AG09319 (cell line): Measurements from ENCODE around the gene TMEM87B.

Source experiments
- DNase-seq: peaks from one replicate; pipeline ENCODE4 v3.0.0-alpha.2; 2010; ENCODE audit warnings: low read depth; ENCODE audit errors: extremely low read depth
- TF ChIP-seq, protein P1 (sequence below): IDR thresholded peaks from 2 replicates; pipeline ENCODE4 v1.5.1; 2011; ENCODE audit warnings: low read depth, mild to moderate bottlenecking, inconsistent platforms, low read length, moderate library complexity

TMEM87B gene

DNA sequence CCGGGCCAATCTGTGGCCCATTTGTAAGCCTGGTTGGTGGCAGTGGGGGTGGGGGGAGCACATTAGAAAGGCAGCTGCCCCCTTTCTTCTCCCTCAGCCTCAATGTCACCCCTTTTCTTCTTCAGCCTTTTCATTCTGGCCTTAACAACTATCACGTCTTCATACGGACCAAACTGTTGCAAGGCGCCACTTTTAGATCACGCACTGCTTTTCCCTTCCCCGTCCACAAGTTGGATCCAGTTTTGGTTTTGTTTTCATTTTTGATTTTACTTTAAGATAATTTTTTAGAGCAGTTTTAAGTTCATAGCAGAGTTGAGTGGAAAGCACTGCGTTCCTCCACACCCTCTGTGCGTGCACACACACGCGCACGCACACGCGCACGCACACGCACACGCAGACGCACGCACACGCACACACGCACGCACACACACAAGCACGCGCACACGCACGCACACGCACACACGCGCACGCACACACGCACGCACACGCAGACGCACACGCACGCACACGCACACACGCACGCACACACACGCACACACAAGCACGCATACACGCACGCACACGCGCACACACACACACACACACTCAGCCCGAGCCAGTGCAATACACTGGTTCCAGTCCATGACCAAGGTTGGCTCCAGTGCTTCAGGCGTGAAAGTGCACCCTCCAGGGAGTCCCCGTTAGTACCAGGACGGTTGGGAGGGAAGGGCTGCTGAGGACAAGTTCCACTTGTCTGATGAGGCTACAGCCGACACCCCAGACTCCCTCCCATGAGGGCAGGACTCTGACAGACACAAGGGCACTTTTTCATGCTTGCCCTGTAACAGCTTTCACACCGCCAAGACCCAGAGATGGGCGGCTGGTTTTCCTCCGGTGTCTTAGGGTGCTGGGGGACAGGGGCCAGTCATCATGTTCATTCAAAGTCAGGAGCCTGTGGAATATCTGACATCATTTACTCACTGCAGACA, 105.5 kb downstream of the TMEM87B start:
- DNase-seq = no peak
- TF ChIP-seq, protein P1, sequence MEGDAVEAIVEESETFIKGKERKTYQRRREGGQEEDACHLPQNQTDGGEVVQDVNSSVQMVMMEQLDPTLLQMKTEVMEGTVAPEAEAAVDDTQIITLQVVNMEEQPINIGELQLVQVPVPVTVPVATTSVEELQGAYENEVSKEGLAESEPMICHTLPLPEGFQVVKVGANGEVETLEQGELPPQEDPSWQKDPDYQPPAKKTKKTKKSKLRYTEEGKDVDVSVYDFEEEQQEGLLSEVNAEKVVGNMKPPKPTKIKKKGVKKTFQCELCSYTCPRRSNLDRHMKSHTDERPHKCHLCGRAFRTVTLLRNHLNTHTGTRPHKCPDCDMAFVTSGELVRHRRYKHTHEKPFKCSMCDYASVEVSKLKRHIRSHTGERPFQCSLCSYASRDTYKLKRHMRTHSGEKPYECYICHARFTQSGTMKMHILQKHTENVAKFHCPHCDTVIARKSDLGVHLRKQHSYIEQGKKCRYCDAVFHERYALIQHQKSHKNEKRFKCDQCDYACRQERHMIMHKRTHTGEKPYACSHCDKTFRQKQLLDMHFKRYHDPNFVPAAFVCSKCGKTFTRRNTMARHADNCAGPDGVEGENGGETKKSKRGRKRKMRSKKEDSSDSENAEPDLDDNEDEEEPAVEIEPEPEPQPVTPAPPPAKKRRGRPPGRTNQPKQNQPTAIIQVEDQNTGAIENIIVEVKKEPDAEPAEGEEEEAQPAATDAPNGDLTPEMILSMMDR = no peak

DNA sequence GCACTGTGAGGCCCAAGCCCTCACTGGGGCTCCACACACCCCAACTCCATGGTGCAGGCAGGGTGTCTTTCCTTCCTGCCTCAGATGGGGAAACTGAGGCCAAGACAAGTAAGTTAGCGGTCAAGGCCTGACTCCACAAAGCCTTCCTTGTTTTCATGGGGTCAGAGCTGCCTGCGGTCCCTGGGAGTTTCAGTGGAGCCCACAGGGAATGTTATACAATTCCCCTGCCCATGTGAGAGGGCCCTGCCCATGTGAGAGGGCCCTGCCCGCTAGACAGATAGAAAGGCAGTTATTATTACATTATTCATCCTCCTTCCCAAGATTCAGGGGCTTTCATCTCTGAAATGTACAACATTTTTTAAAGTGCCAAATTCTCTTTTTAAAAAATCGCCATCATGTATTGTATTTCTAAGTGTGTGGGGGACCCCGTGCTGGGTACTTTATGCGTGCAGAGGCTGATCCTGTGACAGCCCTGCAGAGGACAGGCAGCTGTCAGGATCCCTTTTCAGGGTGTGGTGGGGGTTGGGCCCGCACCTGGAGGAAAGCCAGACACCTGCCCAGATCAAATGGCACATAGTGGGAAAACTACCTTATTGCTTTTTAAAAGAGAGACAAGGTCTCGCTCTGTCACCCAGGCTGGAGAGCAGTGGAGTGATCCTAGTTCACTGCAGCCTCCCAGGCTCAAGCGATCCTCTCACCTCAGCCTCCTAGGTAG, 106.5 kb downstream of the TMEM87B start:
- no peak for DNase-seq
- TF ChIP-seq, protein P1 = no peak

DNA sequence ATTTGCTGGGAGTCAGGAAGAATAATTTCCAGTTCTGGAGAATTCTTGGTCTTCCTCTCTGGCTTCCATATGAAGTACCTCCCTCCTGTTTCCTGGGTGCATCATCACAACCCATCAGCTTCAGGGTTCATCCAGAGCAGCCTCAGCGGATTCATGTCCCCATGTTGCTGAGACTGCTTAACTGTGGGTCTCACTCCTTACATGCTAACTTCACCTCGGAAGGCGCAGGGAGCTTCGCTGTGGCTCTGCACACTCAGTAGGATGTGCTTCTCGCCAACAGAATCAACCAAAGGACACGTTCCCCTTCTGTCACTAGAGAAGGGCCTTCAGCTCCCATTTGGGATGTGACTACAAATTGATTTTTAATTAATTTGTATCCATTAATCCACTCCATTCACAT, 107.3 kb downstream of the TMEM87B start:
- no peak for DNase-seq
- TF ChIP-seq, protein P1 = no peak

DNA sequence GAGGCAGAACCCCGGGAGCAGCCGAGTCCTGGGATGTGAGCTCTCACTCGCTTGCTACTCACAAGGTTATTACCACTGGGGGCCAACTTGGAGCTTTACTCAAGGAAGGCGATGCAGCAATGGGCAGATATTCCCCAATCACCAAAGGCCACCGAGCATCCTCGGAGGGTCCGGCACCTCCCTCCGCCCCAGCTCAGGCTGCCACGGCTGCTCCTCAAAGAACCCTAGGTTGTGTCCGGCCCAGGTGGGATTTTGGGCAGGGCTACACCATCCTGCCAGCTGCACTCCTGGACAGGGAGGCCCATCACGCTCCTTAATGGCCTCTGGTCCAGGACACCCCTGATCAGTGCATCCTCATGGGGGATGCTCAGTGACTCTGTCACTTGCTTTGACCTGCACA, 107.9 kb downstream of the TMEM87B start:
- DNase-seq = no peak
- TF ChIP-seq, protein P1 = no peak

DNA sequence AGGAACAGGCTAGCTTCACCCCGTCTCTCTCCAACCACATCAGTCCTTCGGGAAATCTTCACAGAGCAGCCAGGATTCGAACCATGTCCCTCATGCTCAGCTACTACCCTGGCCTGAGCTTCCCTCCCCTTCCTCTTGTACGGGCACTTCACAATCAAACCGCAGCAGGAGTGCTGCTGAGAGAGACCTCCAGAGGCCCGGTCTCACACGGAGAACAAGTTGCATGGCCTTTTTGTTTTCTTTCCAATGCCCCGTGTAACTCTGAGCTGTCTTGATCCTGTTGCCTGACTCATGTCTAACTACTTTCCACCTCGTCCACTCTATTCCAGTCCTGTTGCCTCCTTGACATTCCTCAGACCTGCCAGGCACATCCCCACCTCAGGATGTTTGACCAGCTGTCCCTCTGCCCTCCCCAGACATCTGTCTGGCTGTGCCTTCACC, 108.5 kb downstream of the TMEM87B start:
- DNase-seq = no peak

DNA sequence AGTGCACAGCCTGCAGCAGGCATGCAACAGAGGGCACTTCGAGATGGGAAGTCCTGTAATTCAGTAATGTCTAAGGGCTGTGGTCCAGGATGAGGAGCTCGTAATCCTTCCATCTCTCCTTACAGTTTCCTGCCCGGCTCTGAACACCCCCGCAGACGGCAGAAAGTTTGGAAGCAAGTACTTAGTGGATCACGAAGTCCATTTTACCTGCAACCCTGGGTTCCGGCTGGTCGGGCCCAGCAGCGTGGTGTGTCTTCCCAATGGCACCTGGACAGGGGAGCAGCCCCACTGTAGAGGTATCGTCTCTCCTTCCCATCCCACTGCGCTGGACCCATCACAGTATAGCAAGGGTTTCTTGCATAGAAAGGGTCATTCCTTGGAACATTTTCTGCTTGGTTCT, 109.8 kb downstream of the TMEM87B start:
- TF ChIP-seq, protein P1 = no peak
- no peak for DNase-seq

More for the DNA sequence above, 108.5 kb downstream of the TMEM87B start:
- TF ChIP-seq, protein P1 = no peak

DNA sequence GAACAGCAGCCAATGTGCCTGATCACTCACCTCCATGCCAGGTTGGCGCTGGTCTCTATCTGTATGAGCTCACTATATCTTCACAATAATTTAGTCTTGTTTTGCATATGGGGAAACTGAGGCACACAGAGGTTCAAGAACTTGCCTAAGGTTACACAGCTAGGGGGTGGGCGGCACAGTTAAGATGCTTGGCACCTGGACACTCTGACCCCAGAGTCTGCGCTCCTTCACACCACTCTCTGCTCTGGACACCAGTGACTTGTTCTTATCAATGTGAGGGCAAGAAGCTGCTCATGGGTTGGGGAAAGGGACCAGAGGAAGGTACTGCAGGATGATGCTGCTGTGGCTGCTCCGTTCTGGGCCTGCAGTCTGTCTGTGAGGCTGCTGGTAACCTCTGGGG, 110.2 kb downstream of the TMEM87B start:
- no peak for DNase-seq
- TF ChIP-seq, protein P1 = no peak
